Measurements from ENCODE around the gene STAG1. TPM values are rescaled to one million over a fixed set of nuclear protein-coding genes. Genes with fewer than 3 reads are reported as not detected.
"Not testable (repeated sequence)": the region's sequence is repeated elsewhere in the genome, so short reads cannot be mapped to it uniquely, and the experiment has no call there.

The STAG1 gene
- polyA plus RNA-seq, 6 donors from 2014 or later: 14.0 to 27.7 (median 25.1) TPM

GRCh38 chr3:136676009-136676408 is 76.2 kb downstream of the STAG1 start:
- no peak for DNase-seq
- H3K4me1 Mint-ChIP-seq: peaks cover 42 to 60% (median 43%) of the 10 kb centered on the region in 3 donors
- H3K27me3 Mint-ChIP-seq: no peaks in the 10 kb centered on the region
- no peak overlapping the region for H3K27ac Mint-ChIP-seq
- no peaks in the 10 kb centered on the region for H3K36me3 Mint-ChIP-seq
- ATAC-seq (ENCODE audit: low read depth in 2 of 2): no peak
- H3K9me3 Mint-ChIP-seq: no peaks in the 10 kb centered on the region
- no peak overlapping the region for H3K4me3 Mint-ChIP-seq

GRCh38 chr3:136675150-136675858 is 76.9 kb downstream of the STAG1 start:
- Mint-ChIP-seq H3K27me3 (no peaks in the 10 kb centered on the region), H3K36me3 (no peaks in the 10 kb centered on the region), H3K27ac (peak overlapping the region in 3 of 6 donors; percentile 2 to 16 (median 10)), H3K4me1 (peaks cover 41 to 59% (median 44%) of the 10 kb centered on the region in 3 donors), H3K4me3 (peak overlapping the region in 3 of 8 donors; percentile 5 to 17 (median 7)), H3K9me3 (no peaks in the 10 kb centered on the region)
- no peak for ATAC-seq (ENCODE audit: low read depth in 2 of 2)
- no peak for DNase-seq

GRCh38 chr3:136672457-136672856 is 79.7 kb downstream of the STAG1 start:
- peaks cover 0 to 7% of the 10 kb centered on the region in 2 donors for H3K36me3 Mint-ChIP-seq
- peaks cover 0 to 2% (median 0%) of the 10 kb centered on the region in 7 donors for H3K9me3 Mint-ChIP-seq
- ATAC-seq (ENCODE audit: low read depth in 2 of 2) (no peak), DNase-seq (no peak)
- H3K4me3 Mint-ChIP-seq: peak overlapping the region in 1 of 8 donors; percentile 45
- H3K27me3 Mint-ChIP-seq: no peaks in the 10 kb centered on the region
- peaks cover 41 to 51% (median 43%) of the 10 kb centered on the region in 3 donors for H3K4me1 Mint-ChIP-seq
- peak overlapping the region in 3 of 6 donors; percentile 44 to 78 (median 54) for H3K27ac Mint-ChIP-seq

- H3K4me3 Mint-ChIP-seq: peak overlapping the region in 1 of 8 donors; percentile 4
- no peaks in the 10 kb centered on the region for H3K27me3 Mint-ChIP-seq
- ATAC-seq (ENCODE audit: low read depth in 2 of 2) (no peak), DNase-seq (no peak)
- peak overlapping the region in 1 of 6 donors; percentile 19 for H3K27ac Mint-ChIP-seq
- H3K36me3 Mint-ChIP-seq: peaks cover 0 to 7% of the 10 kb centered on the region in 2 donors
- H3K4me1 Mint-ChIP-seq: peaks cover 42 to 53% (median 48%) of the 10 kb centered on the region in 3 donors
- peaks cover 0 to 2% (median 0%) of the 10 kb centered on the region in 7 donors for H3K9me3 Mint-ChIP-seq
These were observed 80.3 kb downstream of the STAG1 start for GRCh38 chr3:136671921-136672320.

- Mint-ChIP-seq H3K4me3 (no peak overlapping the region), H3K27ac (no peak overlapping the region), H3K4me1 (peaks cover 38 to 56% (median 55%) of the 10 kb centered on the region in 3 donors)
These were observed 82.0 kb downstream of the STAG1 start for GRCh38 chr3:136670166-136670565.

GRCh38 chr3:136667081-136667480 is 85.1 kb downstream of the STAG1 start:
- ATAC-seq (ENCODE audit: low read depth in 2 of 2) (no peak), DNase-seq (no peak)
- H3K4me1 Mint-ChIP-seq: peaks cover 30 to 59% (median 39%) of the 10 kb centered on the region in 3 donors
- peaks cover 0 to 7% of the 10 kb centered on the region in 2 donors for H3K36me3 Mint-ChIP-seq
- H3K9me3 Mint-ChIP-seq: peaks cover 0 to 2% (median 0%) of the 10 kb centered on the region in 7 donors
- no peak overlapping the region for H3K4me3 Mint-ChIP-seq
- H3K27ac Mint-ChIP-seq: peak overlapping the region in 2 of 6 donors; percentile 8 to 49
- H3K27me3 Mint-ChIP-seq: no peaks in the 10 kb centered on the region

More at GRCh38 chr3:136670166-136670565, 82.0 kb downstream of the STAG1 start:
- H3K36me3 Mint-ChIP-seq: peaks cover 0 to 7% of the 10 kb centered on the region in 2 donors
- H3K27me3 Mint-ChIP-seq: no peaks in the 10 kb centered on the region
- no peak for ATAC-seq (ENCODE audit: low read depth in 2 of 2)
- H3K9me3 Mint-ChIP-seq: peaks cover 0 to 2% (median 0%) of the 10 kb centered on the region in 7 donors
- DNase-seq: no peak

GRCh38 chr3:136666301-136666700 is 85.9 kb downstream of the STAG1 start:
- not testable (repeated sequence) for DNase-seq; ATAC-seq (ENCODE audit: low read depth in 2 of 2); H3K36me3 Mint-ChIP-seq; H3K4me3 Mint-ChIP-seq; H3K27me3 Mint-ChIP-seq; H3K9me3 Mint-ChIP-seq
- Mint-ChIP-seq H3K4me1 (peaks cover 32 to 60% (median 42%) of the 10 kb centered on the region in 3 donors), H3K27ac (peak overlapping the region in 1 of 6 donors; percentile 78)

GRCh38 chr3:136664771-136665170 is 87.4 kb downstream of the STAG1 start:
- Mint-ChIP-seq H3K4me3 (no peak overlapping the region), H3K4me1 (peaks cover 40 to 60% (median 47%) of the 10 kb centered on the region in 3 donors), H3K9me3 (peaks cover 0 to 2% (median 0%) of the 10 kb centered on the region in 7 donors), H3K27ac (peak overlapping the region in 3 of 6 donors; percentile 27 to 75 (median 41)), H3K27me3 (no peaks in the 10 kb centered on the region), H3K36me3 (peaks cover 0 to 12% of the 10 kb centered on the region in 2 donors)
- ATAC-seq (ENCODE audit: low read depth in 2 of 2) (no peak), DNase-seq (no peak)

- H3K4me1 Mint-ChIP-seq: peaks cover 42 to 50% (median 44%) of the 10 kb centered on the region in 3 donors
- H3K4me3 Mint-ChIP-seq: no peak overlapping the region
- ATAC-seq (ENCODE audit: low read depth in 2 of 2) (no peak), DNase-seq (no peak)
- peaks cover 0 to 5% of the 10 kb centered on the region in 2 donors for H3K36me3 Mint-ChIP-seq
- peak overlapping the region in 1 of 6 donors; percentile 13 for H3K27ac Mint-ChIP-seq
- peaks cover 0 to 6% (median 0%) of the 10 kb centered on the region in 7 donors for H3K9me3 Mint-ChIP-seq
- no peaks in the 10 kb centered on the region for H3K27me3 Mint-ChIP-seq
These were observed 90.9 kb downstream of the STAG1 start for GRCh38 chr3:136661282-136661681.

- H3K27me3 Mint-ChIP-seq: no peaks in the 10 kb centered on the region
- H3K4me3 Mint-ChIP-seq: no peak overlapping the region
- H3K9me3 Mint-ChIP-seq: peaks cover 0 to 28% (median 13%) of the 10 kb centered on the region in 7 donors
- H3K27ac Mint-ChIP-seq: peak overlapping the region in 1 of 6 donors; percentile 10
- DNase-seq (no peak), ATAC-seq (ENCODE audit: low read depth in 2 of 2) (no peak)
- H3K36me3 Mint-ChIP-seq: peaks cover 11 to 14% of the 10 kb centered on the region in 2 donors
- H3K4me1 Mint-ChIP-seq: peaks cover 31 to 39% (median 37%) of the 10 kb centered on the region in 3 donors
These were observed 93.1 kb downstream of the STAG1 start for GRCh38 chr3:136658946-136659682.

- Mint-ChIP-seq H3K9me3 (peaks cover 0 to 42% (median 21%) of the 10 kb centered on the region in 7 donors), H3K4me3 (peak overlapping the region in 1 of 8 donors; percentile 2), H3K27ac (no peak overlapping the region), H3K27me3 (no peaks in the 10 kb centered on the region), H3K4me1 (peaks cover 28 to 39% (median 31%) of the 10 kb centered on the region in 3 donors), H3K36me3 (peaks cover 14% of the 10 kb centered on the region in 2 donors)
- ATAC-seq (ENCODE audit: low read depth in 2 of 2) (no peak), DNase-seq (no peak)
These were observed 94.7 kb downstream of the STAG1 start for GRCh38 chr3:136657526-136657925.

- Mint-ChIP-seq H3K4me3 (no peak overlapping the region), H3K4me1 (peaks cover 20 to 38% (median 35%) of the 10 kb centered on the region in 3 donors), H3K27me3 (no peaks in the 10 kb centered on the region), H3K9me3 (peaks cover 0 to 46% (median 21%) of the 10 kb centered on the region in 7 donors), H3K36me3 (peaks cover 9 to 17% of the 10 kb centered on the region in 2 donors), H3K27ac (no peak overlapping the region)
- DNase-seq (no peak), ATAC-seq (ENCODE audit: low read depth in 2 of 2) (no peak)
These were observed 98.5 kb downstream of the STAG1 start for GRCh38 chr3:136653628-136654027.

GRCh38 chr3:136651581-136651980 is 100.6 kb downstream of the STAG1 start:
- DNase-seq (no peak), ATAC-seq (ENCODE audit: low read depth in 2 of 2) (no peak)
- no peaks in the 10 kb centered on the region for H3K27me3 Mint-ChIP-seq
- H3K36me3 Mint-ChIP-seq: peaks cover 9 to 17% of the 10 kb centered on the region in 2 donors
- peaks cover 29 to 47% (median 44%) of the 10 kb centered on the region in 3 donors for H3K4me1 Mint-ChIP-seq
- peaks cover 0 to 43% (median 21%) of the 10 kb centered on the region in 7 donors for H3K9me3 Mint-ChIP-seq
- H3K4me3 Mint-ChIP-seq: no peak overlapping the region
- H3K27ac Mint-ChIP-seq: no peak overlapping the region
